GM18867 (cell line): Measurements from ENCODE around the gene PBRM1.
"Not testable (repeated sequence)": the region's sequence is repeated elsewhere in the genome, so short reads cannot be mapped to it uniquely, and the experiment has no call there.

Source experiments
- ATAC-seq: cut with Tn5 transposase; IDR thresholded peaks from one replicate; pipeline ENCODE4 v1.9.1; 2021; ENCODE audit warnings: mild to moderate bottlenecking, moderate library complexity; ENCODE audit not compliant: unreplicated experiment

The PBRM1 gene

GRCh38 chr3:52537165-52537620, 148.5 kb downstream of the PBRM1 start:
- ATAC-seq: no peak

- peak; percentile 87 for ATAC-seq
These were observed 149.1 kb downstream of the PBRM1 start, which contains the start of gene UQCC5 for GRCh38 chr3:52536369-52537164. Gene UQCC5, plus strand, starts transcription at chr3:52536605. Its CDS starts 151 bp downstream, at chr3:52536756.

GRCh38 chr3:52536112-52536368, 149.7 kb downstream of the PBRM1 start:
- no peak for ATAC-seq

- ATAC-seq: no peak
These were observed 150.2 kb downstream of the PBRM1 start for GRCh38 chr3:52535411-52536111.

- ATAC-seq: no peak
These were observed 151.2 kb downstream of the PBRM1 start for GRCh38 chr3:52534281-52535183.

DNA sequence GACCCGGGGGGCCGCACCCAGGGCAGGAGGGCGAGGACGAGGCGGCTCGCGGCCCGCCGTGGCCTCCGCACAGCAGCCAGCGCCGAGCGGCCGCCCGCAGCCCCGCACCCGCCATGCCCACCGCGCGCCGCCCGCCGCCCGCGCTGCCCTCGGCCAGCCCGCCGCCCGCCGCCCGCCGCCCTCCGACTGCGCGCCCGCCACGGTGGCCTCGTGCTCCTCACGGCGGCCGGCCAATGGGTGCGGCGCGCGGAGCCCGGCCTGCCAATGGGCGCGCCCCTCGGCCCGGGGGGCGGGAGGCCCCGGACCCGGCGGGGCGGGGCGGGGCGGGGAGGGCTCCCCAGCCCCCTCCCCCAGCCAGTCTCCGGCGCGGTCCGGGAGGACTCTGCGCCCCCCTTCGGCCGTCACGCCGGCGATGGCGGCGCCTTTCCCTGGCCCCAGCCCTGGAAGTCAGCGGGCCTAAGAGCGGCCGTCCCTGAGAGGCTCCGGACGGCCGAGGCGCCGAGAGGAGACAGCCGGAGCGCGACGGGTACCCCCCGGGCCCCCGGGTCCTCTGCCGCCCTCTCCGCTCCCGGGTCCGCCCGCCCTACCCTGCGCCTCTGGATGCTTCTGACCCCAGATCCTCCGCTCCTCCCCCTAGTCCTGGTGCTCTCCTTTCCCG, 152.0 kb downstream of the PBRM1 start, which contains the start of gene NT5DC2:
Gene NT5DC2, minus strand, starts transcription at position 235 of the 658 bp plus-strand sequence. Its CDS starts 120 bp downstream, at position 115.
- ATAC-seq: peak; percentile 32

GRCh38 chr3:52532838-52533622, 152.7 kb downstream of the PBRM1 start:
- peak; percentile 2 for ATAC-seq

- ATAC-seq: no peak
These were observed 153.2 kb downstream of the PBRM1 start for GRCh38 chr3:52532517-52532837.

GRCh38 chr3:52531860-52532516, 153.7 kb downstream of the PBRM1 start:
- ATAC-seq: no peak

DNA sequence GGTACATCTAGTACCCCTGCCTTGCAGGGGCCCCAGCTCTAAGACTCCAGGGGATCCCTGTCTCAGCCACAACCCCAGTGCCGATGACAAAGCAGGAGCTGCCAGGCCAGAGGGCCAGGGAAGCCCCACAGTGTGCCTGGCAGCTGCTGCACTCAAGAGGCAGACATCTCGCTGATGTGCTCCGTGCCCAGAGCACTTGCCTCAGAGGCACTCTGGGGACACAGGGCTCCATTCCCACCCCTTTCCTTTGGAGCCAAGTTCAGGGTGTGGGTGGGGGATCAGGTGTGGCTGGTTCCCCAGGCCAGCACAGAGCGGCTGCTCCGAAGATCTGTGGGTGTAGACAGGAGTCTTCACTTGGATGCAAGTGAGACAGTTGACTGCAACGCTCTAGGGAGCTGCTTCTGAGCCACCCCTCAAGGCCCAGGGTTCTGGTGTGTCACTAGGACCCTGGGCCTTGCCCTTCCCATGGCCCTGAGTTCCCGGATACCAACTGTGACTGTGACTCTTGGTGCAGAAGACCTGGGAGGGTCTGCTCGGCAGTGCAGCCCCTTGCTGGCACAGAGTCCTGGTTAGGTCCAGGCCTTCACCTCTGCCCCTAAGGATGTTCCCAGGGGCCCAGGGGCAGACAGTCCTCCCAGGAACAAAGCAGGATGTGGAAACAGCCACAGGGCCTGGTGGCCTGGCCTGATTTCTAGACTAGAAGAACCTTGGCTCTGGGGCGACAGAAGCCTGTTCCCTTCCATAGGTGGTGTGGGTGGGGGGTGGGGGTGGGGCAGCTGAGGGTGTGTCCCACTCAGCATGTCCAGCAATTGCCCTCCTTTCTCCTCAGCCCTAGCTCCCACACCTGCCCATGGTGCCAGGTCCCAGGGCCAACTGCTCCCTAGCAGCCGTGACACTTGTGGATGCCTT, 154.5 kb downstream of the PBRM1 start:
- no peak for ATAC-seq

GRCh38 chr3:52529376-52530333, 156.1 kb downstream of the PBRM1 start:
- no peak for ATAC-seq

DNA sequence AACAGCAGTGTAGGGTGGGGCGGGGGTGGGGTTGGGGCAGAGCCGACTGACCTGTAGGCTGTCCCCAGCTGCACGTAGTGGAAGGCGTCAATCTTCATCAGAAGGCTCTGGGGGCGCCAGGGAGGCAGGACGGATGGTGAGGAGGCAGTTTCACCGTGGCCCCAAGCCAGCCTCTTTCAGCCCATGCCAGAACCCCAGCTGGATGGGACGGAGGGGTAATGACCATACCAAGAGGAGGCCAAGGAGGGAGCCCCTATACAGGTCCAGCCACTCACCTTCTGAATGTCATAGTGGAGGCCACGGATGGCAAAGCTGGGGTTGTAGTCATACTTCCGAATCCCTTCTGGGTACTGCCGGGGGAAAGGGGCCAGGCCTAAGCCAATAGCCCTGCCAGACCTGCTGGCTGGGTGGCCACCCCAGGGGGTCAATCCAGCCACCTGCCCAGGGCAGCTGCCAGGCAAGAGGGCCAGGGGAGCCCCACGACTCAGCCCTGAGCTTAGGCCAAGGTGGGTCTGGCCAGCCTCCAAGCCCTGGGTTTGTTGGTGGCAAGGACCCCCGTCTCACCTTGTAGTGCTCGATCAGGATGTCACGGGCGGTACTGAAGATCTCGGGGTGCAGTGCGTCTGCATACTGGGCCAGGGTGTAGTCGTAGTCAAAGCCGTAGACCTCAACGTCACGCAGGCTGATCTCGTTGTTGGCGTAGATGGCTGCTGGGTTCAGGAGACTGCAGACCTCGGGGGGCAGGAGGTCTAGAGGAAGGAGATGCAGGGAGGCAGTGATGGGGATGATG, 156.9 kb downstream of the PBRM1 start:
- no peak for ATAC-seq

GRCh38 chr3:52527732-52528585, 157.8 kb downstream of the PBRM1 start:
- no peak for ATAC-seq

- ATAC-seq: no peak
These were observed 158.5 kb downstream of the PBRM1 start for GRCh38 chr3:52527039-52527731.

- not testable (repeated sequence) for ATAC-seq
These were observed 159.1 kb downstream of the PBRM1 start for GRCh38 chr3:52526671-52527038.
